Measurements from ENCODE around the gene MALT1.

GRCh38 chr18:58761241-58761969 lies 90.1 kb downstream of the MALT1 start:
- TF ChIP-seq CTCF (IDR thresholded peaks at IDR 0.05; ENCODE audit: low read depth, low read length) (peak; percentile 29; the same call in 1 of the 2 replicates), EZH2phosphoT487 (IDR thresholded peaks at IDR 0.05; ENCODE audit: low read depth) (no peak)

Data from OCI-LY3 (cell line).